ENCODE measurements around the gene RAB5A.

DNA sequence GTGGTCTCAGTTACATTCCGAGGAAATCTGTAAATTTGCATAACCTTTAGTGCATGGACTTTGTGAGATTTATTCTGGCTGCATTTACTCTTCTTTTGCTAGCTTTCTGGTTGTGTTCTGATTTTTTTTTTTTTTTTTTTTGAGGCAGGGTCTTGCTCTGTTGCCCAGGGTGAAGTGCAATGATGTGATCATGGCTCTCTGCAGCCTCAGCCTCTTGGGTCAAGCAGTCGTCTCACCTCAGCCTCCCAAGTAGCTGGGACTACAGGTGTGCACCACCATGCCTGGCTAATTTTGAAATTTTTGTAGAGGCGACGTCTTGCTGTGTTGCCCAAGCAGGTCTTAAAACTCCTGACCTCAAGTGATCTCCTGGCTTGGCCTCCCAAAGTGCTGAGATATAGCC lies 12.6 kb downstream of the RAB5A start:
- TF ChIP-seq, protein P1, sequence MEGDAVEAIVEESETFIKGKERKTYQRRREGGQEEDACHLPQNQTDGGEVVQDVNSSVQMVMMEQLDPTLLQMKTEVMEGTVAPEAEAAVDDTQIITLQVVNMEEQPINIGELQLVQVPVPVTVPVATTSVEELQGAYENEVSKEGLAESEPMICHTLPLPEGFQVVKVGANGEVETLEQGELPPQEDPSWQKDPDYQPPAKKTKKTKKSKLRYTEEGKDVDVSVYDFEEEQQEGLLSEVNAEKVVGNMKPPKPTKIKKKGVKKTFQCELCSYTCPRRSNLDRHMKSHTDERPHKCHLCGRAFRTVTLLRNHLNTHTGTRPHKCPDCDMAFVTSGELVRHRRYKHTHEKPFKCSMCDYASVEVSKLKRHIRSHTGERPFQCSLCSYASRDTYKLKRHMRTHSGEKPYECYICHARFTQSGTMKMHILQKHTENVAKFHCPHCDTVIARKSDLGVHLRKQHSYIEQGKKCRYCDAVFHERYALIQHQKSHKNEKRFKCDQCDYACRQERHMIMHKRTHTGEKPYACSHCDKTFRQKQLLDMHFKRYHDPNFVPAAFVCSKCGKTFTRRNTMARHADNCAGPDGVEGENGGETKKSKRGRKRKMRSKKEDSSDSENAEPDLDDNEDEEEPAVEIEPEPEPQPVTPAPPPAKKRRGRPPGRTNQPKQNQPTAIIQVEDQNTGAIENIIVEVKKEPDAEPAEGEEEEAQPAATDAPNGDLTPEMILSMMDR (conservative IDR thresholded peaks at IDR 0.05; ENCODE audit: low read depth, low read length), result no peak
- no peak for TF ChIP-seq EZH2phosphoT487 (IDR thresholded peaks at IDR 0.05; ENCODE audit: borderline replicate concordance, low read length)

Measured in PC-3 (cell line).